Measurements from ENCODE around the gene STAT1.

The STAT1 gene

DNA sequence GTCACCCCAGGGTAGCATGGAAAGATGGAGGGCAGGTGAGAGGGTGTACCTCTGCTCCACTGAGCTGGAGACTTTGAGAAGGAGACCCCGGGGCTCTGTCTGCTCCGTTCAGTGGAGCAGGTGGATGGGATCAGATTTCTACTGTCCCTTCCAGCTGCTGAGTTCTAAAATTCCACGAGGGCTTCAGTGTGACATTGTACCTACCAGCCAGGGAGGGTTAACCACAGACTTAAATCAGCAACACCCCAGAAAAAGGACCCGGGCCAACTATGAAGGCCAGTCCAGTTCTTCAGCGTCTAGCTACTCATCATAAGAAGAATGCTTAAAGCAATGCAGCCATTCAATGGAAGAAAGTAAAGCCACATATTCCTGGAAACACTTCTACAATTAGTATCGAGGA is 23.8 kb downstream of the STAT1 start:
- TF ChIP-seq, protein P1, sequence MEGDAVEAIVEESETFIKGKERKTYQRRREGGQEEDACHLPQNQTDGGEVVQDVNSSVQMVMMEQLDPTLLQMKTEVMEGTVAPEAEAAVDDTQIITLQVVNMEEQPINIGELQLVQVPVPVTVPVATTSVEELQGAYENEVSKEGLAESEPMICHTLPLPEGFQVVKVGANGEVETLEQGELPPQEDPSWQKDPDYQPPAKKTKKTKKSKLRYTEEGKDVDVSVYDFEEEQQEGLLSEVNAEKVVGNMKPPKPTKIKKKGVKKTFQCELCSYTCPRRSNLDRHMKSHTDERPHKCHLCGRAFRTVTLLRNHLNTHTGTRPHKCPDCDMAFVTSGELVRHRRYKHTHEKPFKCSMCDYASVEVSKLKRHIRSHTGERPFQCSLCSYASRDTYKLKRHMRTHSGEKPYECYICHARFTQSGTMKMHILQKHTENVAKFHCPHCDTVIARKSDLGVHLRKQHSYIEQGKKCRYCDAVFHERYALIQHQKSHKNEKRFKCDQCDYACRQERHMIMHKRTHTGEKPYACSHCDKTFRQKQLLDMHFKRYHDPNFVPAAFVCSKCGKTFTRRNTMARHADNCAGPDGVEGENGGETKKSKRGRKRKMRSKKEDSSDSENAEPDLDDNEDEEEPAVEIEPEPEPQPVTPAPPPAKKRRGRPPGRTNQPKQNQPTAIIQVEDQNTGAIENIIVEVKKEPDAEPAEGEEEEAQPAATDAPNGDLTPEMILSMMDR (IDR thresholded peaks at IDR 0.05; ENCODE audit: low read depth, low read length), result no peak
- Histone ChIP-seq H3K36me3 (peaks cover 78% of the 10 kb centered on the region), H3K9me3 (ENCODE audit: severe bottlenecking) (no peaks in the 10 kb centered on the region), H3K27ac (no peak overlapping the region), H3K4me3 (ENCODE audit: low read depth, low read length) (no peak overlapping the region), H3K27me3 (ENCODE audit: insufficient read depth, low read depth, severe bottlenecking) (no peaks in the 10 kb centered on the region)
- no peak for DNase-seq

DNA sequence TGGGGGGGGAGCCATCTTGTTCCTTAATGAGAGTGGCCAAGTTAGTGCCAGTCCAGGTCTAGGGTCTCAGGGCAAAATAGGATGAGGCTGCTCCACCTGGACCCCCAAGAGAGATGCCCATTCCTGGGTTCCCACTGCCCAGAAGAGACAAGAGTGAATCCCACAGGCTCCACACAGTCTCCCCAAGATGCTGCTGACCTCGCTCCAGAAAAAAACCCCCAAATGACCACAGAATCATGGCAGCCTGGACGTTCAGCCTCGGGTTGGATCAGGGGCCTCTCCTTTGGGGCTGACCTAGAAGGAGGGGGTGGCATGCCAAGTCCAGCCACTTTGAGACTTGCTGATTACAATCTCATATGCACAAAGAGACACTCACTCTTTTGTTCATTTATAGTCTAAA is 25.1 kb downstream of the STAT1 start:
- Histone ChIP-seq H3K36me3 (peaks cover 81% of the 10 kb centered on the region), H3K27ac (no peak overlapping the region)

DNA sequence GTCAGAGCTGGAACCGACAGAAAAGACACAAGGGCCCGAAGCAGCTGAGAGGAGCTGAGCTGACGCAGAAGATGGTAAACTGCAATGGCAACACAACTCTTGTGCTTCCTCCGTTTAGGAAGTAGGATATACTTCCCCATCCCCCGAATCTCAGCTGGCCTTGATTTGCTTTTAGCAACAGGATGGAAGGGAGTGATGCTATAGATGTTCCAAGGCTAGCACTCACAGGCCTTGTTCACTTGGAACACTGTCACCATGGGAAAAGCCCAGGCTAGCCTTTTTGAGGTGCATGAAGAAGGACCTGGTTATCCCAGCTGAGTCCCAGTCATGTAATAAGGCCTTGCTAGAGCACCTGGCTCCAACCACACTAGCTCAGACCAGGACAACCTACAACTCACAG is 26.0 kb downstream of the STAT1 start:
- no peak for DNase-seq
- TF ChIP-seq, protein P1 (IDR thresholded peaks at IDR 0.05; ENCODE audit: low read depth, low read length), result no peak
- Histone ChIP-seq H3K4me3 (ENCODE audit: low read depth, low read length) (no peak overlapping the region), H3K36me3 (peaks cover 81% of the 10 kb centered on the region), H3K27ac (no peak overlapping the region), H3K27me3 (ENCODE audit: insufficient read depth, low read depth, severe bottlenecking) (no peaks in the 10 kb centered on the region), H3K9me3 (ENCODE audit: severe bottlenecking) (no peaks in the 10 kb centered on the region)

More for the DNA sequence above, 25.1 kb downstream of the STAT1 start:
- Histone ChIP-seq H3K27me3 (ENCODE audit: insufficient read depth, low read depth, severe bottlenecking) (no peaks in the 10 kb centered on the region), H3K9me3 (ENCODE audit: severe bottlenecking) (no peaks in the 10 kb centered on the region), H3K4me3 (ENCODE audit: low read depth, low read length) (no peak overlapping the region)
- TF ChIP-seq, protein P1 (IDR thresholded peaks at IDR 0.05; ENCODE audit: low read depth, low read length), result no peak
- DNase-seq, result no peak

DNA sequence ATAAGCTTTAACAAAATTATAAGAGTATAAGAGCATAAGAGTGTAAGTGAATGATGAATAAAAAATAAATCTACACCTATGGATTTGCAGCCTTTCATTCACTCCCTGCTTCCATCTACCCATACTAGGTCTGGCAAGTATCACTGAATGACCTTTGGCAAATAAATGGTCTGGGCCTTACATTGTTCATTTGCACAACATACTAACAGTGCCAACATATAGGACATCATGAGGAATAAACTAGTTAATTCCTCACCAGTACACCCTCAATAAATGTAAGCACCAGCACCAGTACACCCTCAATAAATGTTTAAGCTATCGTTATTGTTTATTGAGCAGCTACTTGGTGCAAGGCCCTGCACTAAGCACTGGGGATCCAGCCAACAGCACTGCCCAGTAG is 26.9 kb downstream of the STAT1 start:
- Histone ChIP-seq H3K36me3 (peaks cover 85% of the 10 kb centered on the region), H3K27me3 (ENCODE audit: insufficient read depth, low read depth, severe bottlenecking) (no peaks in the 10 kb centered on the region), H3K27ac (no peak overlapping the region), H3K9me3 (ENCODE audit: severe bottlenecking) (no peaks in the 10 kb centered on the region), H3K4me3 (ENCODE audit: low read depth, low read length) (no peak overlapping the region)
- DNase-seq, result no peak
- TF ChIP-seq, protein P1 (IDR thresholded peaks at IDR 0.05; ENCODE audit: low read depth, low read length), result no peak

DNA sequence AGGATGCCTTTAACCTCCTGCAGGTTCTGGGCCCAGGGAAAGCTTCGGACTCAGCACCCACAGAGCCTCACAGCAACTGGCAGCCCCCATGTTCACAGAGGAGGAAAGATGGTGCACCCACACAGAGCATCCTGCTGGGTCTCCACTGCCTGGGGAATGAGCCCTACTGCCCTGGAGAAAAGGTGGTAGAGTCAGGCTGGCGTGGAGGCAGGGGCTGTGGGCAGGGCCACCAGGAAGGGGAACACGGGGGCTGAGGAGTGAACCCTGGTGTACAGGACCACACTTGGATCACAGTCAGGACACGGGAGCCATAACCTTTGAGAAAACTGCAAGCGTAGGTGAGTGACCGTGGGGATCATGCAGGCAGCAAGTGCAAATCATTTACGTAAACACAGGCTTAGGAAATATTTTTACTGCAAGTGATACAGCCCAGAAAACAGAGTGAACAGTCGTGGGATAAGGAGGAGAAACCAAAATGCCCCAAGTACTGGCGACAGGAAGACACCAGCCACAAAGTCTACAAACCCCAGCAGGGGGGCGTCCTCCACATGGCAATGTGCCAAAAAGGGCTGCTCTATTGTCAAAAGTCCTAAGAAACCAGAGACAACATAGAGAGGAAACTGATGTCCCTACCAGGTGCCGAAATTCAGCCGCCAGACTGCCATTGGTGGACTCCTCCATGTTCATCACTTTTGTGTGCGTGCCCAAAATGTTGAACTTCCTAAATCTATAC is 27.6 kb downstream of the STAT1 start:
- Histone ChIP-seq H3K9me3 (ENCODE audit: severe bottlenecking) (no peaks in the 10 kb centered on the region), H3K36me3 (peaks cover 92% of the 10 kb centered on the region), H3K4me3 (ENCODE audit: low read depth, low read length) (no peak overlapping the region), H3K27me3 (ENCODE audit: insufficient read depth, low read depth, severe bottlenecking) (no peaks in the 10 kb centered on the region), H3K27ac (no peak overlapping the region)
- DNase-seq, result no peak
- TF ChIP-seq, protein P1 (IDR thresholded peaks at IDR 0.05; ENCODE audit: low read depth, low read length), result no peak

DNA sequence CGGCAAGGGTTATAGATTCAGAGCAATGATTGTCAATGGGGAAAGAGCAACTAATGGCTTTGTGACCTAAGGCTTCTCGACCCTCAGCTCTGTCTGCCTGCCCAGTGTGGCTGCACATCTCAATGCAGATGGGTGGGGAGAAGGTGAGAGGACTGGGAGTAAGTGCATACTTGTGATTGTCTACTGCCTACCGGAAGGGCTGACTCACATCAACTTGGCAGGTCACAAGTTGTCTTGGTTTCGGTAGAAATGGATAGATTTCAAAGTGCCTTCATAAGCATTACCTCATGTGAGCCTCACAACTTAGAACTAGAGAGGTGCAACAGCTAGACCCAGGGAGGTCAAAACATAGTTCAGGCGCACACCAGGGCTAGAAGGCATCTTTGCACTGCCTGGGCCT is 29.4 kb downstream of the STAT1 start:
- Histone ChIP-seq H3K4me3 (ENCODE audit: low read depth, low read length) (no peak overlapping the region), H3K36me3 (peaks cover 92% of the 10 kb centered on the region), H3K9me3 (ENCODE audit: severe bottlenecking) (no peaks in the 10 kb centered on the region), H3K27me3 (ENCODE audit: insufficient read depth, low read depth, severe bottlenecking) (no peaks in the 10 kb centered on the region), H3K27ac (no peak overlapping the region)
- TF ChIP-seq, protein P1 (IDR thresholded peaks at IDR 0.05; ENCODE audit: low read depth, low read length), result no peak
- no peak for DNase-seq

Measured in WERI-Rb-1 (cell line).